ENCODE results near the gene SLC8A1.

GRCh38 chr2:40360652-40361051, 91.2 kb downstream of the SLC8A1 start:
- TF ChIP-seq EZH2 (IDR thresholded peaks at IDR 0.05; ENCODE audit: borderline replicate concordance, low read depth, low read length, severe bottlenecking) (no peak), CTCF (IDR thresholded peaks at IDR 0.05; ENCODE audit: borderline replicate concordance, extremely low read depth, low read length, poor library complexity, severe bottlenecking) (no peak)
